Fibroblast of the aortic adventitia (primary cell): ENCODE results near the gene TYW1. TPM values are rescaled to one million over a fixed set of nuclear protein-coding genes. Genes with fewer than 3 reads are reported as not detected.
"Not testable (repeated sequence)": the region's sequence is repeated elsewhere in the genome, so short reads cannot be mapped to it uniquely, and the experiment has no call there.

Experiments used
- DNase-seq: peaks from one replicate; pipeline ENCODE4 v3.0.0-alpha.2; 2010; ENCODE audit warnings: low read depth
- H3K4me3 ChIP-seq: 2 replicates; pipeline ENCODE4 v1.5.1; 2011; ENCODE audit warnings: low read depth, mild to moderate bottlenecking, control low read depth, low read length, moderate library complexity
- total RNA-seq: library from RNA; depleted of rRNA; stranded (reverse); fragments of >200 nt; gene quantifications from 2 replicates; pipeline ENCODE4 v1.2.3, GENCODE V29; 2012; ENCODE audit warnings: low replicate concordance
- TF ChIP-seq, protein P1 (sequence below): IDR thresholded peaks from 2 replicates; pipeline ENCODE4 v1.5.1; 2011; ENCODE audit warnings: mild to moderate bottlenecking, low read length, control low read depth, inconsistent platforms; ENCODE audit not compliant: insufficient read depth

The TYW1 gene
- total RNA-seq, 1 donor: 15.0 TPM

DNA sequence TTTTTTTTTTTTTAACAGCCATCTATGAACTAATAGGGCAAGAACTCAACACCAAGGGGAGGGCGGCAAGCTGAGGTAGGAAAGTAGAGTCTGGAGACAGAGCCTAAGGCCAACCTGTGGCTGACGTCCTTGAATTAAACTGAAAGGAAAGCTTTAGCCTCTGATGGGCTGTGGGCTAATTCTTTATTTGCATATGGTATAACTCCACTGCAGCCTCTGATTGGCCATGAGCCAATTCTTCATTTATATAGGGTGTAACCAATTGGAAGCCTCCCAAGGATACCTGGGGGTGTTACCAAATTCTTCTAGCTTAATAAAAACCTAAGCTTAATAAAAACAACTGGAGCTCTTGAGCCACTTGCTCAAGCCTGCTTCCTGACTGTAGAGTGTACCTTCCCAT lies 10.3 kb downstream of the TYW1 start:
- DNase-seq: no peak
- no peak overlapping the region for H3K4me3 ChIP-seq
- TF ChIP-seq, protein P1, sequence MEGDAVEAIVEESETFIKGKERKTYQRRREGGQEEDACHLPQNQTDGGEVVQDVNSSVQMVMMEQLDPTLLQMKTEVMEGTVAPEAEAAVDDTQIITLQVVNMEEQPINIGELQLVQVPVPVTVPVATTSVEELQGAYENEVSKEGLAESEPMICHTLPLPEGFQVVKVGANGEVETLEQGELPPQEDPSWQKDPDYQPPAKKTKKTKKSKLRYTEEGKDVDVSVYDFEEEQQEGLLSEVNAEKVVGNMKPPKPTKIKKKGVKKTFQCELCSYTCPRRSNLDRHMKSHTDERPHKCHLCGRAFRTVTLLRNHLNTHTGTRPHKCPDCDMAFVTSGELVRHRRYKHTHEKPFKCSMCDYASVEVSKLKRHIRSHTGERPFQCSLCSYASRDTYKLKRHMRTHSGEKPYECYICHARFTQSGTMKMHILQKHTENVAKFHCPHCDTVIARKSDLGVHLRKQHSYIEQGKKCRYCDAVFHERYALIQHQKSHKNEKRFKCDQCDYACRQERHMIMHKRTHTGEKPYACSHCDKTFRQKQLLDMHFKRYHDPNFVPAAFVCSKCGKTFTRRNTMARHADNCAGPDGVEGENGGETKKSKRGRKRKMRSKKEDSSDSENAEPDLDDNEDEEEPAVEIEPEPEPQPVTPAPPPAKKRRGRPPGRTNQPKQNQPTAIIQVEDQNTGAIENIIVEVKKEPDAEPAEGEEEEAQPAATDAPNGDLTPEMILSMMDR: no peak

DNA sequence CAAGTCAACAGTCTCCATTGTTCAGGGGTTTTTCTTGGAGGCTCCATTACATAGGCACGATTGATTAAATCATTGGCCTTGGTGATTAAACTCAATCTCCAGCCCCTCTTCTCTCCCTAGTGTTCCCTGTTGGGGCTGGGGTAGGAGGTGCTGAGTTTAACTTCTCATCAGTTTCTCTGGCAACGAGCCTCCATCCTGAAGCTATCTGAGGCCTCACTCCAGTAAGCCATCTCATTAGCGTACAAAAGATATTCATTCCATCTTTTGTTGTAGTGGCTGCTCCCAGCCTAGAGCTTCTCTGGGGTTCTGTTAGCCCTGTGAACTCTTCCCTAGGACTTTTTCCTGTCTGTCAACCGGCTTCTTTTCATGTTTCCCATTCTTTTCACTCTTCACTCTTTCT lies 11.6 kb downstream of the TYW1 start:
- DNase-seq: no peak
- TF ChIP-seq, protein P1: no peak
- H3K4me3 ChIP-seq: no peak overlapping the region

DNA sequence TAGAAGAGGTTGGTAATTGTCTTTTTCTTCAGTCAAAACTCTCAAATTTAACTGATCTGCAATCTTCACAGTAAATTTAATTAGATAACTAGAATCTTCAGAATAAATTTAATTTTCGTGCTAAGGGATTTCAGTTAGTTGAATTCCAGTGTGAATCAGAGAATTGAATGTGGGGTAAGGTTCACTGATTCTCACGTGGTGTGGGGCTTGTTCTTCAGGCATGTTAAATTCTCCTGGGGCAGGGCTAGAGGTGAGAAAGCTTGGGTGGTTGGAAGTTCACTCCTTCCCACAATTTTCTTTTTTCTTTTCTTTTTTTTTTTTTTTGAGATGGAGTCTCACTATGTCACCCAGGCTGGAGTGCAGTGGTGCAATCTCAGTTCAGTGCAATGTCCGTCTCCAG lies 13.0 kb downstream of the TYW1 start:
- DNase-seq, H3K4me3 ChIP-seq: not testable (repeated sequence)

DNA sequence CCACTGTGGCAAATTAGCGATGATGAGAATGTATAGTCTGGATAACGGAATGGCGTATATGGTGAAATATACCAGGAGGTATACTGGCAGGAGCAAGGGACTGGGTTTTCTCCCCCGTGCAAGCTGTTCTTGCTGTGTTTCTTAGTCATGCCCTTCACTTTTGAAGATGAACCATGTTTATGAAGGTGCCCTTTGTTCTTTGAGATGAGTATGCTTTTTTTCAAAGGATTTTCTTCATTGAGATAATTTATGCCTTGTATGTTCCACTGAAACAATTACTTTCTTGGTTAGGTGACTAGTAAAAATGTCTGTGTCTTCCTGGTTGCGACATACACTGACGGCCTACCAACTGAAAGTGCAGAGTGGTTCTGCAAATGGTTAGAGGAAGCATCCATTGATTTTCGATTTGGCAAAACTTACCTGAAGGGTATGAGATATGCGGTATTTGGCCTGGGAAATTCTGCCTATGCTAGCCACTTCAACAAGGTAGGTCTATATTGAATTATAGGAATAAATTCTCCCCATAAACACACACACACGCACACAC lies 17.5 kb downstream of the TYW1 start:
- not testable (repeated sequence) for H3K4me3 ChIP-seq, DNase-seq

GRCh38 chr7:67017971-67018370 lies 21.3 kb downstream of the TYW1 start:
- DNase-seq, H3K4me3 ChIP-seq: not testable (repeated sequence)

GRCh38 chr7:67018940-67019339 lies 22.3 kb downstream of the TYW1 start:
- DNase-seq: no peak
- H3K4me3 ChIP-seq: no peak overlapping the region
- TF ChIP-seq, protein P1: no peak

- no peak overlapping the region for H3K4me3 ChIP-seq
- DNase-seq: no peak
- TF ChIP-seq, protein P1: no peak
Measured at GRCh38 chr7:67019562-67020390, 23.1 kb downstream of the TYW1 start.

DNA sequence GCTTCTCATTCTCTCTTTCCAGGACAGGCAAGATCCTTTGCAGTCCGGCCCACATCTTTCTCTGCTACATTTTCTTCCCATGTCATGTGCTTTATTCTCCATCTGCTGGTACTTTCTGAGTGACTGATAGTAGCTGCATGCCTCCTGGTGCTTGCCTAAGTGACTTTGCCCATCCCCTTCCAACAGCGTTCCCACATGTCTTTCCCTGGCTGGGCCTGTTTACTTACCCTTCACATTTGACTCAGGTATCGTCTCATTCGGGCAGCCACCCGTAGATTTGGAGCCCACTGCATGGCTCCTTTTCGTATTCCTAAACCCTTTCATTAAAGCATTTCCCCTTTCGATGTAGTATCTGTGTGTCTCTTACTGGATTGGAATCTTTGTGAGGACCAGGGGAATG lies 24.6 kb downstream of the TYW1 start:
- no peak overlapping the region for H3K4me3 ChIP-seq
- TF ChIP-seq, protein P1: no peak
- no peak for DNase-seq
